Gastrocnemius medialis (tissue), 4 donors: Measurements from ENCODE around the gene HLA-B.
"Not testable (repeated sequence)": the region's sequence is repeated elsewhere in the genome, so short reads cannot be mapped to it uniquely, and the experiment has no call there.

Source experiments
- POLR2A ChIP-seq, 2 donors: fragments of 450-650 bp; IDR thresholded peaks; one replicate each; pipeline ENCODE4 v1.6.1; 2017; ENCODE audit warnings: antibody characterized with exemption in 2 of 2, mild to moderate bottlenecking in 2 of 2, moderate library complexity in 2 of 2
- TF ChIP-seq, protein P1 (sequence below), 5 experiments: fragments of 450-650 bp in 3 of 5; fragments of 200-600 bp in 2 of 5; sonication (generic) in 2 of 5; IDR thresholded peaks in 4 of 5; conservative IDR thresholded peaks in 1 of 5; 1 replicate in 4 of 5; 2 replicates in 1 of 5; pipeline ENCODE4 v1.5.1; 2016 to 2019; ENCODE audit warnings: antibody characterized with exemption in 5 of 5, mild to moderate bottlenecking in 3 of 5, moderate library complexity in 3 of 5

DNA sequence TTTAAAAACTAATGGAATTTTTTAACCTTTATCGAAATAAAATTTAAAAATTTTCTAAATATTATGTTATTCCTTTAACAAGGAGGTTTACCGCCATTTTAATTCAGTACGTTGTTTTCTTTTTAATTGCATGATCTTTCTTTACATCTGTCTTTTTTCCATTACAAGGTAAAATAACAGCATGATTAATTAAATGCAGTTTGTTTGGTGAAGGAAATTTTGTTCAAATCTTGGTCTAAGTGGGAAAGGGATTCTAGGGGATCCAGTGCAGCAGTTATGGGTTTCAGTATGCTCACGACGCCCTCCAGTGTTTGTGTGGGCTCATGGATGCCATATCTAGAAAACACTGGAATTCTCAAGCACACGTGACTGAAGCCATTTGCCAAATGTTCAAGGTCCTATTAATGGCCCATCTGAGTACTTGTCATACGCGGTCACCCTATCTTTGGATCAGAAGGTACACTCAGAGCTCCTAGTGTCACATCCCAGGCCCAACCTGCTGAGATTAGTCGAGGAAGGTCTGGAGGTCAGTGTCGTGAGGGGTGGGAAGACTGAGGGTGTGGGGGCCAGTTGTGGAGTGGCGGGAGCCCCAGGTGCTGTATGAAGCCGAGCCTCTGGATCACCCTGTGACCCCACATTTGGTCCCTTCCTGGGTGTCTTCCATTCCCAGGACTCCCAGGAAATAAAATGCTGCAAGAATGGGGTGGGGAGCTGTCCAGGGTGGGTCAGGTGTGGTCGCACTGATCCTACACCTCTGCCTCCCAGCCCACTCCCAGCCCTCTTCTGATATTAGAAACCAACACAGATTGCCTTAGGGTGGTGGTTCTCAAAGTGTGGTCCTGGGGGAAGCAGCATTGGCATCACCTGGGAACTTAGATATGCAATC is 32.2 kb upstream of the HLA-B start:
- not testable (repeated sequence) for TF ChIP-seq POLR2A (IDR thresholded peaks at IDR 0.05)
- TF ChIP-seq, protein P1, sequence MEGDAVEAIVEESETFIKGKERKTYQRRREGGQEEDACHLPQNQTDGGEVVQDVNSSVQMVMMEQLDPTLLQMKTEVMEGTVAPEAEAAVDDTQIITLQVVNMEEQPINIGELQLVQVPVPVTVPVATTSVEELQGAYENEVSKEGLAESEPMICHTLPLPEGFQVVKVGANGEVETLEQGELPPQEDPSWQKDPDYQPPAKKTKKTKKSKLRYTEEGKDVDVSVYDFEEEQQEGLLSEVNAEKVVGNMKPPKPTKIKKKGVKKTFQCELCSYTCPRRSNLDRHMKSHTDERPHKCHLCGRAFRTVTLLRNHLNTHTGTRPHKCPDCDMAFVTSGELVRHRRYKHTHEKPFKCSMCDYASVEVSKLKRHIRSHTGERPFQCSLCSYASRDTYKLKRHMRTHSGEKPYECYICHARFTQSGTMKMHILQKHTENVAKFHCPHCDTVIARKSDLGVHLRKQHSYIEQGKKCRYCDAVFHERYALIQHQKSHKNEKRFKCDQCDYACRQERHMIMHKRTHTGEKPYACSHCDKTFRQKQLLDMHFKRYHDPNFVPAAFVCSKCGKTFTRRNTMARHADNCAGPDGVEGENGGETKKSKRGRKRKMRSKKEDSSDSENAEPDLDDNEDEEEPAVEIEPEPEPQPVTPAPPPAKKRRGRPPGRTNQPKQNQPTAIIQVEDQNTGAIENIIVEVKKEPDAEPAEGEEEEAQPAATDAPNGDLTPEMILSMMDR (IDR thresholded peaks at IDR 0.05 in 4 of 5, conservative IDR thresholded peaks at IDR 0.05 in 1 of 5), result not testable (repeated sequence)
